GM21619 (cell line): ENCODE measurements around the gene SS18L1.
A peak's percentile ranks its signal among the peaks of the same experiment; 100 is the strongest.

Experiments used
- ATAC-seq: cut with Tn5 transposase; IDR thresholded peaks from one replicate; pipeline ENCODE4 v1.9.1; 2021; ENCODE audit not compliant: unreplicated experiment

Gene SS18L1

GRCh38 chr20:62119591-62120364 lies 23.8 kb upstream of the SS18L1 start:
- ATAC-seq, result no peak

GRCh38 chr20:62120365-62120762 lies 23.2 kb upstream of the SS18L1 start:
- no peak for ATAC-seq

GRCh38 chr20:62120990-62121775 lies 22.4 kb upstream of the SS18L1 start:
- peak; percentile 12 for ATAC-seq

- ATAC-seq, result peak; percentile 72
Measured at GRCh38 chr20:62121776-62122653, 21.6 kb upstream of the SS18L1 start, which contains the start of gene LSM14B. LSM14B (plus strand) TSS chr20:62122475; CDS start chr20:62122667, 192 bp downstream.

- ATAC-seq, result peak; percentile 14
Measured at GRCh38 chr20:62122654-62123449, 20.7 kb upstream of the SS18L1 start.

- no peak for ATAC-seq
Measured at GRCh38 chr20:62123450-62124118, 20.0 kb upstream of the SS18L1 start.

- no peak for ATAC-seq
Measured at GRCh38 chr20:62126141-62126540, 17.4 kb upstream of the SS18L1 start.

GRCh38 chr20:62127799-62128198 lies 15.8 kb upstream of the SS18L1 start:
- ATAC-seq, result no peak

GRCh38 chr20:62128502-62128901 lies 15.1 kb upstream of the SS18L1 start:
- ATAC-seq, result no peak

GRCh38 chr20:62129731-62130531 lies 13.6 kb upstream of the SS18L1 start:
- ATAC-seq, result no peak

- no peak for ATAC-seq
Measured at GRCh38 chr20:62131560-62132320, 11.8 kb upstream of the SS18L1 start.

- no peak for ATAC-seq
Measured at GRCh38 chr20:62132421-62132820, 11.1 kb upstream of the SS18L1 start.

- ATAC-seq, result no peak
Measured at GRCh38 chr20:62133051-62133845, 10.3 kb upstream of the SS18L1 start.

- ATAC-seq, result no peak
Measured at GRCh38 chr20:62133864-62134263, 9.7 kb upstream of the SS18L1 start.

- no peak for ATAC-seq
Measured at GRCh38 chr20:62134735-62135231, 8.8 kb upstream of the SS18L1 start.

GRCh38 chr20:62135573-62136266 lies 7.8 kb upstream of the SS18L1 start:
- no peak for ATAC-seq
